Vagina (tissue), 2 donors: ENCODE data around the gene ZNF483.

Experiments used
- POLR2A ChIP-seq, 2 donors: fragments of 450-650 bp; IDR thresholded peaks; one replicate each; pipeline ENCODE4 v1.6.1; 2017; ENCODE audit warnings: antibody characterized with exemption in 2 of 2, mild to moderate bottlenecking in 2 of 2, moderate library complexity in 2 of 2
- TF ChIP-seq, protein P1 (sequence below), 3 experiments: fragments of 450-650 bp in 2 of 3; fragments of 200-600 bp in 1 of 3; sonication (generic) in 1 of 3; IDR thresholded peaks; one replicate each; pipeline ENCODE4 v1.5.1; 2017 to 2019; ENCODE audit warnings: antibody characterized with exemption in 3 of 3, mild to moderate bottlenecking in 2 of 3, moderate library complexity in 2 of 3

DNA sequence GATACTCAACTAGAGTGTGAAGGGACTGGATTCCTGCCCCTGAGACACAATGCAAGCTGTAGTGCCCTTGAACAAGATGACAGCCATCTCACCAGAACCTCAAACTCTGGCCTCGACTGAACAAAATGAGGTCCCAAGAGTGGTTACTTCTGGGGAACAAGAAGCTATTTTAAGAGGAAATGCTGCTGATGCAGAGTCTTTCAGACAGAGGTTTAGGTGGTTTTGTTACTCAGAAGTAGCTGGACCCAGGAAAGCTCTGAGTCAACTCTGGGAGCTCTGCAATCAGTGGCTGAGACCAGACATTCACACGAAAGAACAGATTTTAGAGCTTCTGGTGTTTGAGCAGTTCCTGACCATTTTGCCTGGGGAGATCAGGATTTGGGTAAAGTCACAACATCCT lies 2.4 kb downstream of the ZNF483 start:
- no peak for TF ChIP-seq POLR2A (IDR thresholded peaks at IDR 0.05)
- TF ChIP-seq, protein P1, sequence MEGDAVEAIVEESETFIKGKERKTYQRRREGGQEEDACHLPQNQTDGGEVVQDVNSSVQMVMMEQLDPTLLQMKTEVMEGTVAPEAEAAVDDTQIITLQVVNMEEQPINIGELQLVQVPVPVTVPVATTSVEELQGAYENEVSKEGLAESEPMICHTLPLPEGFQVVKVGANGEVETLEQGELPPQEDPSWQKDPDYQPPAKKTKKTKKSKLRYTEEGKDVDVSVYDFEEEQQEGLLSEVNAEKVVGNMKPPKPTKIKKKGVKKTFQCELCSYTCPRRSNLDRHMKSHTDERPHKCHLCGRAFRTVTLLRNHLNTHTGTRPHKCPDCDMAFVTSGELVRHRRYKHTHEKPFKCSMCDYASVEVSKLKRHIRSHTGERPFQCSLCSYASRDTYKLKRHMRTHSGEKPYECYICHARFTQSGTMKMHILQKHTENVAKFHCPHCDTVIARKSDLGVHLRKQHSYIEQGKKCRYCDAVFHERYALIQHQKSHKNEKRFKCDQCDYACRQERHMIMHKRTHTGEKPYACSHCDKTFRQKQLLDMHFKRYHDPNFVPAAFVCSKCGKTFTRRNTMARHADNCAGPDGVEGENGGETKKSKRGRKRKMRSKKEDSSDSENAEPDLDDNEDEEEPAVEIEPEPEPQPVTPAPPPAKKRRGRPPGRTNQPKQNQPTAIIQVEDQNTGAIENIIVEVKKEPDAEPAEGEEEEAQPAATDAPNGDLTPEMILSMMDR (IDR thresholded peaks at IDR 0.05) = no peak
